ENCODE results near the gene XXYLT1. TPM values are rescaled to one million over a fixed set of nuclear protein-coding genes. Genes with fewer than 3 reads are reported as not detected.

The XXYLT1 gene
- total and polyA plus RNA-seq, 7 donors: 2.5 to 13.8 (median 11.1) TPM

DNA sequence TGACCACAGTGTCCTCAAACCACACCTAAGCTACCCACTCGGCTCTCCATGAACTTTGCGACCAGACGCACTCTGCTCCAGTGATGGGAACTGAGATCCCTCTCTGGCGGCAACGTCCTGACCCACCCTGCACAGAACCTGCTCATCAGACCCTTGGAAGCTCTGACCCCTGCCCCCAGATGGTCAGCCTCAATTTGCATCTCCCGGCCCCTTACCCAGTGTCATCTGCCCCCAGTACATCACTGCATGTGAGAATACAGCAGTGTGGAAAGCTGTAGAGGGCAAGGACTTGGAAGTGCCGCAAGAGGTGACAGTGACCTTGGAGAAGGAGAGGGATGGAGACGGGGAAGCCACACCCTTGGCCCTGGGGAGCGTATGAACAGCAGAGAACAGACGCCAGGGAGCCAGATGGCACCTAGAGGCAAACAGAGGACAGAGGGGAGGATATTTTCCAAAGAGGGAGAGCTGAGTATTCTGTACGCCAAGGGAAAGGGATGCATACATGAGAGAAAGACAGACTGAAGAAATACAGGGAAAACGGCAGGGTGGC is 192.0 kb downstream of the XXYLT1 start:
- no peaks in the 10 kb centered on the region for H3K27me3 ChIP-seq
- no peaks in the 10 kb centered on the region for H3K9me3 ChIP-seq
- intact Hi-C loops (cut with DNase I): no loop called here
- peaks cover 0 to 22% (median 7%) of the 10 kb centered on the region in 4 donors for H3K4me1 ChIP-seq
- no peak overlapping the region for H3K27ac ChIP-seq
- no peak overlapping the region for H3K4me3 ChIP-seq
- WGBS, 2 donors: 78 to 84% methylated on average over 12 of the region's 12 CpGs
- no peak for DNase-seq
- TF ChIP-seq POLR2A (IDR thresholded peaks at IDR 0.05) (no peak), EP300 (IDR thresholded peaks at IDR 0.05) (no peak), POLR2AphosphoS5 (IDR thresholded peaks at IDR 0.05) (no peak)
- TF ChIP-seq, protein P1, sequence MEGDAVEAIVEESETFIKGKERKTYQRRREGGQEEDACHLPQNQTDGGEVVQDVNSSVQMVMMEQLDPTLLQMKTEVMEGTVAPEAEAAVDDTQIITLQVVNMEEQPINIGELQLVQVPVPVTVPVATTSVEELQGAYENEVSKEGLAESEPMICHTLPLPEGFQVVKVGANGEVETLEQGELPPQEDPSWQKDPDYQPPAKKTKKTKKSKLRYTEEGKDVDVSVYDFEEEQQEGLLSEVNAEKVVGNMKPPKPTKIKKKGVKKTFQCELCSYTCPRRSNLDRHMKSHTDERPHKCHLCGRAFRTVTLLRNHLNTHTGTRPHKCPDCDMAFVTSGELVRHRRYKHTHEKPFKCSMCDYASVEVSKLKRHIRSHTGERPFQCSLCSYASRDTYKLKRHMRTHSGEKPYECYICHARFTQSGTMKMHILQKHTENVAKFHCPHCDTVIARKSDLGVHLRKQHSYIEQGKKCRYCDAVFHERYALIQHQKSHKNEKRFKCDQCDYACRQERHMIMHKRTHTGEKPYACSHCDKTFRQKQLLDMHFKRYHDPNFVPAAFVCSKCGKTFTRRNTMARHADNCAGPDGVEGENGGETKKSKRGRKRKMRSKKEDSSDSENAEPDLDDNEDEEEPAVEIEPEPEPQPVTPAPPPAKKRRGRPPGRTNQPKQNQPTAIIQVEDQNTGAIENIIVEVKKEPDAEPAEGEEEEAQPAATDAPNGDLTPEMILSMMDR (IDR thresholded peaks at IDR 0.05): no peak
- H3K36me3 ChIP-seq: no peaks in the 10 kb centered on the region

DNA sequence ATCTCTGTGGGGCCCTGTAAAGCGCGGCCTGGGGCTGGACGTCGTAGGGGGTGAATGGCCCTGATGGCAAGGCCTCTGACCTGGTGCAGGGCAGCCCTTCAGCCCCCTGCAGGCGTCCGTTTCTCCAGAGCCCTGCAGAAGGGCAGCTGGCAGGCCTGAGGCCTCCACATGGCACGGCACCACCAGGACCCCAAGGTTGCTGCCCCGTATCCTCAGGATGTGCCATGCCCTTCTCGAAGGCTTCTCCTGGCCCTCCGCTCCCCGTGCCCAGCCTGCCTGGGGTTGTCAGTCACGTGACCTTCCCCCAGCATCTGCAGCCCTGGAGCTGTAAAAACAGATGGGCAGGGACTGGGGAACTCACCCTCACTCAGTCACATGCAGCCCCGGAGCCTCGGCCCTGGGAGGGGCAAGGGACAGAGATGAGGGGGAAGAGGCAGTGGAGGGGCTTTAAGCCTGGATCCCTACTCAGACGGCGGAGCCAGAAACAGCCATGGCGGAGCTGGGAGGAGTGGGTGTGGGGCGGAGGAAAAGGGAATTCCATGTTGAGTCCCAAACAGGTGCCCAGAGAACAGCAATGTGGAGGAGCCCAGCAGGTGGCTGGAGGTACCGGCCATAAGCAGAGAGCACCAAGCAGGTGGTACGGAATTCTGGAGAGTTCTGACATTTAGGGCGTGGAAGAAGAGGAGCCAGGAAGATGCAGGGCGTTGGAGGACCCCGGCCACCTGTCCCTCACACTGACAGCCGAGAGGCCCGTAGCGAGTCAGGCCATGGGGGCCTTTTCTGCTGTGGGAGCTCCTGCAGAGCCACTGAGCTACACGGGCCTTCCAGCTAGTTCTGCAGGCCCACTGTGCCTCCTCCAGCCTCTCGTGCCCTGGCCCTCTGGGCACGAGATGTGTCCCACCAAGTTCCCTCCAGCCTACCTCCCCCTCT is 193.1 kb downstream of the XXYLT1 start:
- Histone ChIP-seq H3K4me1 (peaks cover 0 to 22% (median 7%) of the 10 kb centered on the region in 4 donors), H3K27ac (no peak overlapping the region), H3K9me3 (no peaks in the 10 kb centered on the region), H3K27me3 (no peaks in the 10 kb centered on the region), H3K36me3 (no peaks in the 10 kb centered on the region), H3K4me3 (no peak overlapping the region)
- WGBS, 2 donors: 88 to 90% methylated on average over 29 of the region's 29 CpGs
- intact Hi-C loops (cut with DNase I): no loop called here
- peak; percentile 36 for DNase-seq
- TF ChIP-seq POLR2AphosphoS5 (IDR thresholded peaks at IDR 0.05) (no peak), POLR2A (IDR thresholded peaks at IDR 0.05) (no peak), EP300 (IDR thresholded peaks at IDR 0.05) (no peak)
- TF ChIP-seq, protein P1 (IDR thresholded peaks at IDR 0.05): no peak

DNA sequence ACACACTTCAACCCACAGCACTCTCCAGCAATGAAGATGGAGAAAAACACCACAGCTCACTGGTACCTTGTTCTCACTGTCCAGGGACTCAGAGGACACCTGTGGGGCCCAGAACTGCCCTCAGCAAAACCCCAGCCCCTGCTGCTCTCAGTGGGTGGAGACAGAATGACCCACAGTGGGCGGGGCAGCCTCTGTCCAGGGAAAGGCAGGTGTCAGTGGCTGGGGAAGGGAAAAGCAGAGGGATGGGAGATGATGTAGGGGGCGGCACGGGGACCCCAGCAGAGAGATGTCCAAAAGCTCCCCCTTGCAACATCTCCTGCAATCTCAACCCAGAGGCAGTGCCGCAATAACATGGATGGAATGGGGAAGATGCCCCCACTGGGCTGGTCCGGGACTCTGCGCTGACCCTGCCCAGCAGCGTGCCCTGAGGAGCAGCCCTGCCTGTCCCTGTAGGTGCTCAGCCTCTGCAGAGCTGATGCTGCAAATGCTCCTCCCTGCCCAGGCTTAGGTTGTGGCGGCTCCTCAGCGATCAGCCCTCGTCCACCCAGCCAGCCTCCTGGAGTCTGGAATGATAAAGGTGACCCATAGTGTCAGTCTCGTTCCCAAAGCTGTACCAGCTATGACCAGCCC is 193.9 kb downstream of the XXYLT1 start:
- no peaks in the 10 kb centered on the region for H3K36me3 ChIP-seq
- no peak overlapping the region for H3K4me3 ChIP-seq
- intact Hi-C loops (cut with DNase I): no loop called here
- peaks cover 0 to 20% (median 6%) of the 10 kb centered on the region in 4 donors for H3K4me1 ChIP-seq
- H3K27ac ChIP-seq: no peak overlapping the region
- DNase-seq: peak; percentile 58
- 95% methylated on average over 11 of the region's 11 CpGs for WGBS, 2 donors
- no peaks in the 10 kb centered on the region for H3K9me3 ChIP-seq
- TF ChIP-seq, protein P1 (IDR thresholded peaks at IDR 0.05): no peak
- TF ChIP-seq POLR2A (IDR thresholded peaks at IDR 0.05): no peak
- TF ChIP-seq POLR2AphosphoS5 (IDR thresholded peaks at IDR 0.05): no peak
- no peak for TF ChIP-seq EP300 (IDR thresholded peaks at IDR 0.05)
- no peaks in the 10 kb centered on the region for H3K27me3 ChIP-seq

DNA sequence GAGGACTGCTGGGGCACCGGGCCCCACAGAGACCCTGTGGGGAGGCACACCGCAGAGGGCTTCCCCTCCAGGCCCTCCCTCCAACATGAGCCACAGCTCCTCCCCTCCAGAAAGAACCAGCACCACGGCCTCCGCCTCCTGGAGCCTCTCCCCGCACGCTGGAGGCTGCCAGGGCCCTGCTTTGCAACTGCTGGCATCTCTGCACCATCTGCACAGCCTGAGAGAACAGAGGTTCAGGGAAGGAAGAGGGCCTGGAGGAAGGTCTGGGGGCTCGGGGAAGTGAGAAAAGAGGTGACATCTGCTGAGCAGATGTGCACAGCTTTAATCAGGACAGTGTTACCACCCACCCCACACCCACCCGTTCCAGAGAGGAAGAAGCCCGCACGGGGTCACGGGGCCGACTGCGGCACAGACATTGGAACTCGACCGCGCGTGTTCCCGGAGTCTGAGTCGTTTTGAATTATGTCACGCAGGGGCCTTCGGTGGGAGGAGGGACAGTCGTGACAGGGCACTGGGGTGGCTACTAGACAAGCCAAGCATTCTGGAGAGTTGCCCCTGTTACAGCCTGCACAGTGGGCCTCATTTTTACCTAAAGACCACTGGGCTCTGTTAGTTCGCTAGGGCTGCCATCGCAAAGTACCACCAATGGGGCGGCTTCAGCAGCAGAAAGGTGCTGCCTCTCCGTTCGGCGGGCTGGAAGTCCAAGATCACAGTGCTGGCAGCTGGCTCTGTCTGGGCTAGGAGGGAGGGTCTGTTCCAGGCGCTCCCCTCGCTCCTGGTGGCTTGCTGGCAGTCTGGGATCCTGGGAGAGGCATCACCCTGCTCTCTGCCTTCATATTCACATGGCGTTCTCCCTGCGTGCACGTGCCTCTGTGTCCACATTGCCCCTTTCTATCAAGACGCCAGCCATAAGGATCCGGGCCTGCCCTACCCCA is 194.8 kb downstream of the XXYLT1 start:
- peaks cover 0 to 11% (median 2%) of the 10 kb centered on the region in 4 donors for H3K4me1 ChIP-seq
- TF ChIP-seq, protein P1 (IDR thresholded peaks at IDR 0.05): no peak
- TF ChIP-seq POLR2AphosphoS5 (IDR thresholded peaks at IDR 0.05): no peak
- TF ChIP-seq EP300 (IDR thresholded peaks at IDR 0.05): no peak
- TF ChIP-seq POLR2A (IDR thresholded peaks at IDR 0.05): no peak
- no peaks in the 10 kb centered on the region for H3K27me3 ChIP-seq
- no peak overlapping the region for H3K27ac ChIP-seq
- peak; percentile 40 for DNase-seq
- intact Hi-C loops (cut with DNase I): no loop called here
- no peaks in the 10 kb centered on the region for H3K9me3 ChIP-seq
- H3K36me3 ChIP-seq: no peaks in the 10 kb centered on the region
- 80 to 89% methylated on average over 35 of the region's 35 CpGs for WGBS, 2 donors
- H3K4me3 ChIP-seq: no peak overlapping the region
